Thoracic aorta (tissue), 2 donors: ENCODE results near the gene DDX4. TPM values are rescaled to one million over a fixed set of nuclear protein-coding genes. Genes with fewer than 3 reads are reported as not detected.

Source experiments
- ATAC-seq: fragments of 150-250 bp; one replicate; pipeline ENCODE4 v1.8.0; 2017; ENCODE audit warnings: low read depth; ENCODE audit not compliant: insufficient number of reproducible peaks, low FRiP score
- DNase-seq: peaks from one replicate; pipeline ENCODE4 v3.0.0-alpha.2; 2020; ENCODE audit warnings: low spot score
- H3K27ac ChIP-seq, 2 donors: fragments of 200-600 bp; sonication (generic); 1 replicate in 1 of 2; 2 replicates in 1 of 2; pipeline ENCODE4 v1.5.1; 2016; ENCODE audit warnings: mild to moderate bottlenecking in 2 of 2, moderate library complexity in 2 of 2
- H3K27me3 ChIP-seq: fragments of 200-600 bp; sonication (generic); replicated peaks from 2 replicates; pipeline ENCODE4 v1.6.0; 2016; ENCODE audit warnings: mild to moderate bottlenecking; ENCODE audit not compliant: insufficient read depth
- H3K36me3 ChIP-seq: fragments of 200-600 bp; sonication (generic); one replicate; pipeline ENCODE4 v1.5.1; 2016
- H3K4me1 ChIP-seq, 2 donors: fragments of 200-600 bp; sonication (generic); 1 replicate in 1 of 2; 2 replicates in 1 of 2; pipeline versions ENCODE4 v1.5.1 to v1.6.0; 2016; ENCODE audit warnings: low read depth in 2 of 2, mild to moderate bottlenecking in 1 of 2; ENCODE audit not compliant: control insufficient read depth in 1 of 2
- H3K4me3 ChIP-seq: fragments of 200-600 bp; sonication (generic); 2 replicates; pipeline ENCODE4 v1.5.1; 2016; ENCODE audit warnings: mild to moderate bottlenecking
- H3K9me3 ChIP-seq: fragments of 200-600 bp; sonication (generic); 2 replicates; pipeline ENCODE4 v1.5.1; 2016
- CTCF ChIP-seq: fragments of 200-600 bp; sonication (generic); IDR thresholded peaks from one replicate; pipeline ENCODE4 v1.5.1; 2019; ENCODE audit warnings: antibody characterized with exemption
- total RNA-seq, 2 donors: library from RNA; depleted of rRNA; stranded (reverse); fragments of >200 nt; gene quantifications; one replicate each; pipeline versions ENCODE4 v1.1.0 to v1.2.3, GENCODE V29; 2016

The DDX4 gene
- total RNA-seq, 2 donors from 2014 or later, result not detected

GRCh38 chr5:55708732-55709131, 29.1 kb upstream of the DDX4 start:
- TF ChIP-seq CTCF, result no peak
- DNase-seq (no peak), ATAC-seq (no peak)
- H3K4me3 ChIP-seq, result no peak overlapping the region
- no peak overlapping the region for H3K27ac ChIP-seq
- H3K27me3 ChIP-seq, result no peaks in the 10 kb centered on the region
- peaks cover 0 to 8% of the 10 kb centered on the region in 2 donors for H3K4me1 ChIP-seq
- H3K9me3 ChIP-seq, result no peaks in the 10 kb centered on the region
- H3K36me3 ChIP-seq, result no peaks in the 10 kb centered on the region

- TF ChIP-seq CTCF, result no peak
- no peaks in the 10 kb centered on the region for H3K27me3 ChIP-seq
- DNase-seq (no peak), ATAC-seq (no peak)
- peaks cover 0 to 8% of the 10 kb centered on the region in 2 donors for H3K4me1 ChIP-seq
- H3K9me3 ChIP-seq, result no peaks in the 10 kb centered on the region
- no peaks in the 10 kb centered on the region for H3K36me3 ChIP-seq
- H3K27ac ChIP-seq, result peak overlapping the region; percentile 27 to 64
- peak overlapping the region; percentile 92 for H3K4me3 ChIP-seq
These were observed 26.3 kb upstream of the DDX4 start for GRCh38 chr5:55711507-55712022.

- peak; percentile 89 for DNase-seq
- H3K27ac ChIP-seq, result peak within 1 kb of the TSS; percentile 27 to 64
- no peaks in the 10 kb centered on the region for H3K27me3 ChIP-seq
- H3K4me1 ChIP-seq, result peaks cover 0 to 8% of the 10 kb centered on the region in 2 donors
- no peaks in the 10 kb centered on the region for H3K9me3 ChIP-seq
- ATAC-seq, result peak; percentile 92
- no peaks in the 10 kb centered on the region for H3K36me3 ChIP-seq
- no peak for TF ChIP-seq CTCF
- peak within 1 kb of the TSS; percentile 92 for H3K4me3 ChIP-seq
These were observed 25.6 kb upstream of the DDX4 start, which contains the start of gene SLC38A9 for GRCh38 chr5:55712023-55712859. Gene SLC38A9 (minus strand): TSS chr5:55712324. CDS start chr5:55697958, 14,366 bp downstream.

GRCh38 chr5:55713871-55714270, 24.0 kb upstream of the DDX4 start:
- DNase-seq, result no peak
- H3K9me3 ChIP-seq, result no peaks in the 10 kb centered on the region
- H3K27ac ChIP-seq, result no peak overlapping the region
- no peak overlapping the region for H3K4me3 ChIP-seq
- H3K4me1 ChIP-seq, result peaks cover 0 to 8% of the 10 kb centered on the region in 2 donors
- H3K36me3 ChIP-seq, result no peaks in the 10 kb centered on the region
- H3K27me3 ChIP-seq, result no peaks in the 10 kb centered on the region
- no peak for ATAC-seq
- no peak for TF ChIP-seq CTCF

- no peak for ATAC-seq
- no peak for DNase-seq
These were observed 23.5 kb upstream of the DDX4 start for GRCh38 chr5:55714339-55714738.

More at GRCh38 chr5:55714339-55714738, 23.5 kb upstream of the DDX4 start:
- no peaks in the 10 kb centered on the region for H3K36me3 ChIP-seq
- TF ChIP-seq CTCF, result no peak
- no peaks in the 10 kb centered on the region for H3K27me3 ChIP-seq
- H3K4me3 ChIP-seq, result no peak overlapping the region
- peaks cover 0 to 8% of the 10 kb centered on the region in 2 donors for H3K4me1 ChIP-seq
- H3K27ac ChIP-seq, result no peak overlapping the region
- no peaks in the 10 kb centered on the region for H3K9me3 ChIP-seq
